ENCODE measurements around the gene ZMIZ1.

Gene ZMIZ1

DNA sequence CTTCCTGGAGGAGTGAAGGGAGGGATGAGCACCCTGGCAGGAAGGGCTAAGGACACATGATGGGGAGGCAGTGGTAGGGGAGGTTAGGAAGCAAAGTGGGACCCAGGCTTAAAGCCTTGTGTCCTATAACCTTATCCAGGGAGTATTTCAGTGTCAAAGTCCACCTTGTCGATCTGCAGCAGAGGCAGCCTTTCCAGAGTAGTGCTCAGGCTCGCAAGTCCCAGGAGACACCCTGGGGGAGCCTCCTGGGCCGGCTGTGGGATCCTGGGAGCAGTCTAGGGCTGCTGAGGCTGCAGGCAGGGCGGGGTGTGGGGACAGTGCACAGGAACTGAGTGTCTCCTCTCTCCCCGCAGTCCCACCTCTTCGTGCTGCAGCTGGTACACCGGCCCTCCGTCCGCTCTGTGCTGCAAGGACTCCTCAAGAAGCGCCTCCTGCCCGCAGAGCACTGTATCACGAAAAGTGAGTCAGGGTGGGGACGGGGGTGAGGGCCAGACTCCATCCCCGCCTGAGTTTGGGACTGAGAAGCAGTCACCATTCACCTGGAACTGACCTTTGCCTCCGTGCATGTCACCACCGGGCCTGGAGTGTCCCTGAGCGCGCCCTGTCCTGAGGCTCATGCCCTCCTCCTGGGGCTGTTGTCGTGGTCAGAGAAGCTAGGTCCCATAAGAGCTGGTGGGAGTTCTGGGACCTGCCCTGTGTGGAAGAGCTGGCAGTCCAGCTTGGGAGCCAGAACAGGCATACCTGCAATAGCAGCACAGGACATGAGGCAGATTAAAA is 233.2 kb downstream of the ZMIZ1 start:
- DNase-seq (ENCODE audit: low read depth in 3 of 3, low spot score in 1 of 3), result no peak

DNA sequence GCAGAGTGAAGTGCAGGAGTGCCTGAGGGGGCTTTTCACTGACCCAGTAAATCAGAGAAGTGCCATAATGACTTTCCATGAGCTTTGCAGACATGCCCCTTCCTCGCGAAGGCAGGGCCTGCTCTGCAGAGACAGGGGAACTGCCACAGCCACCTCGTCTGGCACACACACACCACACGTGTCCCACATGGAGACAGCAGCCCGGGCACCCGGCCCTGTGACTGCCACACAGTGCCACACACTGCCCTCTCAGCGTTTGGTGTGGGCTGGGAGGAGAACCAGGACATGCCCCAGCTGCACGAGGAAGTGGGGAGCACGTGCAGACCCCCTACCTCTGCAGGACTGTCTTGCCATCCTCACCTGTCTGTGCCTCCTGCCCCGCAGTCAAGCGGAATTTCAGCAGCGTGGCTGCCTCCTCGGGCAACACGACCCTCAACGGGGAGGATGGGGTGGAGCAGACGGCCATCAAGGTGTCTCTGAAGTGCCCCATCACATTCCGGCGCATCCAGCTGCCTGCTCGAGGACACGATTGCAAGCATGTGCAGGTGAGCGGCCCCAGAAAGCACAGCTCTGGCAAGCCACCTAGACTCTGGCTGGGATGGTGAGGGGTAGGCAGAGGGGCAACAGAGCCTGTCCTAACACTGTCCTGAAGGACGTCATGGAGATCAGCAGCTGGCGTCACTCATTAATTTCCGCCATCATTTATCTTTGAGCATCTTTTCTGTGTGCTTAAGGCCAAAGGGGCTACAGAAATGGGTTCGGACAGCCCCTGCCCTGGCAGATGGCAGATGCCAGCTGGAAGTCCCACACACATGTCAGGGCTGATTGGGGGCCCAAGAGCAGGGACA is 235.1 kb downstream of the ZMIZ1 start:
- no peak for DNase-seq (ENCODE audit: low read depth in 3 of 3, low spot score in 1 of 3)

- no peak for DNase-seq (ENCODE audit: low read depth in 3 of 3, low spot score in 1 of 3)
Measured at GRCh38 chr10:79304479-79305087, 235.8 kb downstream of the ZMIZ1 start.

GRCh38 chr10:79305515-79305914 is 236.7 kb downstream of the ZMIZ1 start:
- DNase-seq (ENCODE audit: low read depth in 3 of 3, low spot score in 1 of 3), result no peak

DNA sequence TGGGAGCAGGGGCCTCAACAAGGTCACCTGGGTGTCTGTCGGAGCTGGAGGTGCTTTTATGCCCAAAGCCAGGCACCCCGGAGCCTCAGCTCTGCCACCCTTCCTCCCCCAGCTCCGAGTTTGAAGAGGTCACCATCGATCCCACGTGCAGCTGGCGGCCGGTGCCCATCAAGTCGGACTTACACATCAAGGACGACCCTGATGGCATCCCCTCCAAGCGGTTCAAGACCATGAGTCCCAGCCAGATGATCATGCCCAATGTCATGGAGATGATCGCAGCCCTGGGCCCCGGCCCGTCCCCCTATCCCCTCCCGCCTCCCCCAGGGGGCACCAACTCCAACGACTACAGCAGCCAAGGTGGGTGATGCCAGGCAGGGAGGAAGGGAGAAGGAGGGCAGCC is 237.2 kb downstream of the ZMIZ1 start:
- DNase-seq (ENCODE audit: low read depth in 3 of 3, low spot score in 1 of 3), result no peak

DNA sequence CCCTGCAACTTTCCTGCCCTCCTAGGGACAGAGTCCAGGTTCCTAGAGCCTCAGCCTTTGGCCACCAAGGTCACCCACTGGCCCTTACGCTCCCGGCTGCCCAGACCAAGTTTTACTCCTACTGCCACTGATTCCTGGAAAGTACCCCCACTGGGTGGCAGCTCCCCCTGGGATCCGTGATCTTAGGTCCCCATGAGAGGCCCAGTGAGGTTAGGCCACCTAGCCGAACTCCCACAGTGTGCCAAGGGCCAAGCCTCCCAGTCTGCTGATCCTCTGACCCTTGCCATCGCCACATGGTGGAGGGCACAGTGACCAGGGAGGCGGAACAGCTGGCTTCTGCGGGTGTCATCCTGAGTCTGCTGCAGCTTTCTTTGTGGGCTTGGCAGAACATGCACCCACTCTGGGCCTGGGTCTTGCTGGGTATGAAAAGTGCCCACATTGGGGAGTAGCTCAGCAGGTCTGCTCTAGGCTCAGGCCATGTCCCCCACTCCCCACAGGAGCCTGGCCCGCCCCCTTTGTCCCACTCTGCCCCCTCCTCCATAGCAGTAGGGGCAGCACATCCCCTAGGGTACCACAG is 238.0 kb downstream of the ZMIZ1 start:
- no peak for DNase-seq (ENCODE audit: low read depth in 3 of 3, low spot score in 1 of 3)

DNA sequence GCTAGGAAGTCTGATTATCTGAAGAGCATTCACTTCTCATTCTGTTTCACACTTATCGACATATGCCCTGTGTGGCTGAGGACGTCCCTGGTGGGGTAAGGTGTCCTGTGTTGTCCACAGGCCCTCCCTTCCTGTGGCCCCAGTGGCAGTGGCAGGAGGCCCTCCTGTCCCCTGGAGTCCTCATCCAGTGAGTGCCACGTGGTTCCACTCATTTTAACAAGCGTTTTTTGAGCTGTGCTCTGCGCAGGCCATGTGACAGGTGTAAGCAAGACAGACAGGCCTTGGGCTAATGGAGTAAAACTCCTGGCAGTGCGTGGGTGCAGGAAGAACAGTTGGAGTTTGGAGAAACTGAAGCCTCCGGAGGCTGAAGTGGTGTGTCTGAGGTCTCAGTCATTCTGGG is 239.2 kb downstream of the ZMIZ1 start:
- DNase-seq (ENCODE audit: low read depth in 3 of 3, low spot score in 1 of 3), result no peak

- DNase-seq (ENCODE audit: low read depth in 3 of 3, low spot score in 1 of 3), result no peak
Measured at GRCh38 chr10:79308969-79309665, 240.4 kb downstream of the ZMIZ1 start.

- DNase-seq (ENCODE audit: low read depth in 3 of 3, low spot score in 1 of 3), result no peak
Measured at GRCh38 chr10:79310200-79310865, 241.6 kb downstream of the ZMIZ1 start.

- no peak for DNase-seq (ENCODE audit: low read depth in 3 of 3, low spot score in 1 of 3)
Measured at GRCh38 chr10:79310911-79311573, 242.3 kb downstream of the ZMIZ1 start.

DNA sequence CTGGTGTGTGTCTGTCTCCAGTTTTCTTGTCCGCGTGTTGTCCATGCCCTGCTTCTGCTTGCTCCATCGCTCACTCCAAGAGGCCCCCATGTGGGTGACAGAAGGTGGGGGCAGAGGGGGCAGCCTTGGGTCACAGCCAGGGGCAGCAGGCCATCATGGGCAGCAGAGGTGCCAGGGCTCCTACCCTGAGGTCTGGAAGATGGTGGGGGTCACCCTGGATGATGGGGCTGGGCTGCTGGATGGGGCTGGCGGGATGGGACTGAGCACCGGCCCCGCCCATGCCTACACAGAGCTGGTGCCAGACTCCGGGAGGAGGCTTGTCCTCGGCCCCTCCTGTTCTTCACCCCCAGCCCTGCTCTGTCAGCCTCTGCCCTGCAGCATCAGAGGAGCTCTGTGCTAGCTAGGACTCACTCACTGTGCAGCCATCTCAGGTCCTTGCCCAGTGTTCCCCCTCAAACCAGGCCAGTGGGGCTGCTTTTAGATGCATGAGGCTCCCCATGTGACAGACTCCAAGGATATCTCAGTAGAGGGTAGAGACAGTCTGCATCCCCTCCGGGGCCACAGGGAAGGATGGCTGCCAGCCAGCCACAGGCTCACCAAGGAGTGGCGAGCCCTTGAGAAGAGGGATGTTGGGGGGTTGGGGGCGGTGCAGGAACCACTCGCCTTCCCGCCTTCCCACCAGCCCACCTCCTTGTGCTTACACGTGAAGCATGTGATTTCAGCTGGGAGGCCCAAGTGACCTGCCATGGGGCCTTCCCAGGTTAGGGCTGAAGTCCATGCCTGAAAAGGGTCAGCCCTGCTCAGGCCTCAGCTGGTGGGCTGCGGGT is 243.0 kb downstream of the ZMIZ1 start:
- DNase-seq (ENCODE audit: low read depth in 3 of 3, low spot score in 1 of 3), result no peak

- DNase-seq (ENCODE audit: low read depth in 3 of 3, low spot score in 1 of 3), result no peak
Measured at GRCh38 chr10:79312601-79313187, 243.9 kb downstream of the ZMIZ1 start.

DNA sequence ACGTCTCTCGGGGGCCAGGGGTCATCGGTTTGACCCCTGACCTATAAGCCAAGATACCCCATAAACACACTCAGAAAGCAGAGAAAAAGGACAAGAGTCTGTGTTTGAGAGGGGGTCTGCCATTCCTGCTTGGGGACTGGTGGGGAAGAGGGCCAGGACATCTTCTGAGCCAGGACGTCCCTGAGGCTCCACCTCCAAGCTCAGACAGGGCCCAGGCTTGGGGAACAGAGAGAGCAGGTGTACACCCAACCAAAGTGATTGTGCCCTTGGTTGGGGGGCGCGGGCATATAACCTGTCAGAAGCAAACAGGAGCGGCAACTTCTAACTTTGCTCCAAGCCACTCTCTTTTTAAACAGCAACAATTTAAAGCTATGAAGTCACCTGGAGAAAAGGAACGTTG is 244.6 kb downstream of the ZMIZ1 start:
- no peak for DNase-seq (ENCODE audit: low read depth in 3 of 3, low spot score in 1 of 3)

- DNase-seq (ENCODE audit: low read depth in 3 of 3, low spot score in 1 of 3), result no peak
Measured at GRCh38 chr10:79313911-79314439, 245.2 kb downstream of the ZMIZ1 start.

- no peak for DNase-seq (ENCODE audit: low read depth in 3 of 3, low spot score in 1 of 3)
Measured at GRCh38 chr10:79314761-79315601, 246.2 kb downstream of the ZMIZ1 start.

DNA sequence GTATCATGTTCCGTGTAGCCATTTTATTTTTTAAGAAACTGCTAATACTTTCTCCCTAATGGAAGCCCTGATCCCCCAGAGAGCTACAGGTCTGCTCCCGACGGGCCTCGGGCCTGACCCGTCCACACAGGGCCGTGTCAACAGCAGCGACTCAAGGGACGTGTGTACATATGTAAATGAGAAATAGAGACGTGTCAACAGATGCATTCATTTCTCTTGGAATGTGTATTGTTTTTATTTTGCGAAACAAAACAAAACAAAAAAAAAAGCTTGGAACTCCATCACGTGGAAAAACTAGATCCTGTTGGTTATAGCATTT is 246.8 kb downstream of the ZMIZ1 start:
- no peak for DNase-seq (ENCODE audit: low read depth in 3 of 3, low spot score in 1 of 3)

GRCh38 chr10:79316671-79317431 is 248.1 kb downstream of the ZMIZ1 start:
- DNase-seq (ENCODE audit: low read depth in 3 of 3, low spot score in 1 of 3), result no peak
